H9 (cell line): Measurements from ENCODE around the gene TSHZ1. TPM values are rescaled to one million over a fixed set of nuclear protein-coding genes. Genes with fewer than 3 reads are reported as not detected.
A peak's percentile ranks its signal among the peaks of the same experiment; 100 is the strongest.

Experiments used
- DNase-seq: peaks from one replicate; pipeline ENCODE4 v3.0.0-alpha.2; 2017
- H2AFZ ChIP-seq: one replicate; pipeline ENCODE4 v1.6.1; 2013; ENCODE audit warnings: mild to moderate bottlenecking, low read length, control low read depth, moderate library complexity
- H2AK5ac ChIP-seq: 2 replicates; pipeline ENCODE4 v1.6.1; 2013; ENCODE audit warnings: low read length, control low read depth, mixed read lengths; ENCODE audit not compliant: insufficient read length
- H2BK120ac ChIP-seq: one replicate; pipeline ENCODE4 v1.6.1; 2013; ENCODE audit warnings: low read depth, mild to moderate bottlenecking, low read length, control low read depth, inconsistent platforms; ENCODE audit not compliant: poor library complexity, severe bottlenecking
- H2BK12ac ChIP-seq: 2 replicates; pipeline ENCODE4 v1.6.1; 2013; ENCODE audit warnings: low read length, control low read depth, mixed read lengths, low read depth; ENCODE audit not compliant: insufficient read length
- H2BK15ac ChIP-seq: 2 replicates; pipeline ENCODE4 v1.6.1; 2013; ENCODE audit warnings: low read depth, low read length, control low read depth
- H2BK20ac ChIP-seq: one replicate; pipeline ENCODE4 v1.6.1; 2013; ENCODE audit warnings: low read depth, mild to moderate bottlenecking, low read length, control low read depth, inconsistent platforms; ENCODE audit not compliant: poor library complexity, severe bottlenecking
- H2BK5ac ChIP-seq: 2 replicates; pipeline ENCODE4 v1.6.1; 2013; ENCODE audit warnings: low read length, control low read depth, mixed read lengths; ENCODE audit not compliant: insufficient read length
- H3K14ac ChIP-seq: 2 replicates; pipeline ENCODE4 v1.6.1; 2013; ENCODE audit warnings: low read length, control low read depth; ENCODE audit not compliant: insufficient read depth
- H3K18ac ChIP-seq: 2 replicates; pipeline ENCODE4 v1.6.1; 2013; ENCODE audit warnings: low read depth, mild to moderate bottlenecking, mixed read lengths, low read length, control low read depth; ENCODE audit not compliant: insufficient read length
- H3K23ac ChIP-seq: 2 replicates; pipeline ENCODE4 v1.6.1; 2013; ENCODE audit warnings: low read length, control low read depth, mixed read lengths, low read depth; ENCODE audit not compliant: insufficient read length
- H3K23me2 ChIP-seq: 2 replicates; pipeline ENCODE4 v1.6.1; 2013; ENCODE audit warnings: low read depth, mild to moderate bottlenecking, mixed read lengths, low read length, control low read depth; ENCODE audit not compliant: insufficient read length, poor library complexity, severe bottlenecking
- H3K27ac ChIP-seq: 2 replicates; pipeline ENCODE4 v1.5.1; 2013; ENCODE audit warnings: low read length, control low read depth, mixed read lengths, low read depth; ENCODE audit not compliant: insufficient read length
- H3K27me3 ChIP-seq: 2 replicates; pipeline ENCODE4 v1.6.1; 2013; ENCODE audit warnings: low read length, control low read depth, inconsistent platforms; ENCODE audit not compliant: insufficient read depth
- H3K4ac ChIP-seq: 2 replicates; pipeline ENCODE4 v1.6.1; 2013; ENCODE audit warnings: low read depth, mild to moderate bottlenecking, control low read depth, inconsistent platforms, low read length, moderate library complexity
- H3K4me1 ChIP-seq: 2 replicates; pipeline ENCODE4 v1.6.1; 2013; ENCODE audit warnings: low read length, control low read depth, inconsistent platforms; ENCODE audit not compliant: insufficient read depth
- H3K4me2 ChIP-seq: 2 replicates; pipeline ENCODE4 v1.6.1; 2013; ENCODE audit warnings: low read length, control low read depth, mixed read lengths; ENCODE audit not compliant: insufficient read length, insufficient read depth
- H3K56ac ChIP-seq: 2 replicates; pipeline ENCODE4 v1.6.1; 2013; ENCODE audit warnings: low read depth, mild to moderate bottlenecking, mixed read lengths, low read length, control low read depth; ENCODE audit not compliant: insufficient read length
- H3K79me1 ChIP-seq: 2 replicates; pipeline ENCODE4 v1.6.1; 2013; ENCODE audit warnings: low read depth, mild to moderate bottlenecking, moderate library complexity, low read length, control low read depth, inconsistent platforms; ENCODE audit not compliant: insufficient read depth, poor library complexity, severe bottlenecking
- H3K79me2 ChIP-seq: 2 replicates; pipeline ENCODE4 v1.6.1; 2013; ENCODE audit warnings: low read length, control low read depth, inconsistent platforms; ENCODE audit not compliant: insufficient read depth
- H3K9ac ChIP-seq: 2 replicates; pipeline ENCODE4 v1.6.1; 2013; ENCODE audit warnings: low read length, control low read depth, mixed read lengths; ENCODE audit not compliant: insufficient read length; ENCODE audit errors: extremely low read depth
- H3K9me3 ChIP-seq: one replicate; pipeline ENCODE4 v1.6.1; 2013; ENCODE audit warnings: low read depth, low read length, inconsistent platforms; ENCODE audit not compliant: control insufficient read depth
- H3T11ph ChIP-seq: one replicate; pipeline ENCODE4 v1.6.1; 2013; ENCODE audit warnings: mild to moderate bottlenecking, low read length, control low read depth, inconsistent platforms
- H4K20me1 ChIP-seq: one replicate; pipeline ENCODE4 v1.6.1; 2013; ENCODE audit not compliant: control insufficient read depth, insufficient read length, insufficient read depth
- H4K5ac ChIP-seq: 2 replicates; pipeline ENCODE4 v1.6.1; 2013; ENCODE audit warnings: low read depth, mild to moderate bottlenecking, mixed read lengths, low read length, control low read depth; ENCODE audit not compliant: insufficient read length
- H4K8ac ChIP-seq: replicated peaks from 2 replicates; pipeline ENCODE4 v1.6.1; 2013; ENCODE audit warnings: low read length, control low read depth, mixed read lengths, low read depth; ENCODE audit not compliant: insufficient read length
- H4K91ac ChIP-seq: 2 replicates; pipeline ENCODE4 v1.6.1; 2013; ENCODE audit warnings: low read depth, mild to moderate bottlenecking, moderate library complexity, mixed read lengths, low read length, control low read depth; ENCODE audit not compliant: insufficient read length
- H3K27ac Mint-ChIP-seq, 3 experiments: 2 replicates in 2 of 3; 3 replicates in 1 of 3; pipeline ENCODE4 v1.8.0; 2020 to 2021; ENCODE audit warnings: mixed read lengths in 3 of 3, mild to moderate bottlenecking in 1 of 3, moderate library complexity in 1 of 3
- H3K27me3 Mint-ChIP-seq: 2 replicates; pipeline ENCODE4 v1.8.0; 2021; ENCODE audit warnings: low read depth, mild to moderate bottlenecking, moderate library complexity, mixed read lengths
- H3K36me3 Mint-ChIP-seq, 3 experiments: 2 replicates in 2 of 3; 3 replicates in 1 of 3; pipeline ENCODE4 v1.8.0; 2020 to 2021; ENCODE audit warnings: low read depth in 3 of 3, mixed read lengths in 3 of 3; ENCODE audit not compliant: insufficient read depth in 1 of 3
- H3K4me1 Mint-ChIP-seq, 2 experiments: 2 replicates each; pipeline ENCODE4 v1.8.0; 2020; ENCODE audit warnings: mixed read lengths in 2 of 2
- H3K4me3 Mint-ChIP-seq, 2 experiments: 2 replicates in 1 of 2; 3 replicates in 1 of 2; pipeline ENCODE4 v1.8.0; 2020 to 2021; ENCODE audit warnings: mild to moderate bottlenecking in 2 of 2, mixed read lengths in 2 of 2, moderate library complexity in 1 of 2
- H3K9me3 Mint-ChIP-seq, 2 experiments: 2 replicates in 1 of 2; 3 replicates in 1 of 2; pipeline ENCODE4 v1.8.0; 2020; ENCODE audit warnings: mild to moderate bottlenecking in 2 of 2, mixed read lengths in 2 of 2, moderate library complexity in 1 of 2
- WGBS: extraction: QIAGEN DNeasy Blood & Tissue Kit; methylation state at CpG from one replicate; pipeline ENCODE4 v1.1.7; 2013; ENCODE audit warnings: missing lambda C conversion rate, low lambda C conversion rate, mixed read lengths; ENCODE audit not compliant: insufficient read length; ENCODE audit errors: extremely low coverage; 5-methylcytosine and 5-hydroxymethylcytosine counted together
- total RNA-seq: library from RNA; stranded (reverse); gene quantifications from 2 replicates; pipeline ENCODE4 v1.2.1, GENCODE V29; 2021
- TF ChIP-seq, protein P1 (sequence below): fragments of 200-600 bp; sonication (generic); conservative IDR thresholded peaks from 3 replicates; pipeline ENCODE4 v1.8.0; 2021; ENCODE audit warnings: antibody characterized with exemption, mild to moderate bottlenecking

TSHZ1 gene
- total RNA-seq, 1 experiment from 2014 or later = 0.15 TPM

DNA sequence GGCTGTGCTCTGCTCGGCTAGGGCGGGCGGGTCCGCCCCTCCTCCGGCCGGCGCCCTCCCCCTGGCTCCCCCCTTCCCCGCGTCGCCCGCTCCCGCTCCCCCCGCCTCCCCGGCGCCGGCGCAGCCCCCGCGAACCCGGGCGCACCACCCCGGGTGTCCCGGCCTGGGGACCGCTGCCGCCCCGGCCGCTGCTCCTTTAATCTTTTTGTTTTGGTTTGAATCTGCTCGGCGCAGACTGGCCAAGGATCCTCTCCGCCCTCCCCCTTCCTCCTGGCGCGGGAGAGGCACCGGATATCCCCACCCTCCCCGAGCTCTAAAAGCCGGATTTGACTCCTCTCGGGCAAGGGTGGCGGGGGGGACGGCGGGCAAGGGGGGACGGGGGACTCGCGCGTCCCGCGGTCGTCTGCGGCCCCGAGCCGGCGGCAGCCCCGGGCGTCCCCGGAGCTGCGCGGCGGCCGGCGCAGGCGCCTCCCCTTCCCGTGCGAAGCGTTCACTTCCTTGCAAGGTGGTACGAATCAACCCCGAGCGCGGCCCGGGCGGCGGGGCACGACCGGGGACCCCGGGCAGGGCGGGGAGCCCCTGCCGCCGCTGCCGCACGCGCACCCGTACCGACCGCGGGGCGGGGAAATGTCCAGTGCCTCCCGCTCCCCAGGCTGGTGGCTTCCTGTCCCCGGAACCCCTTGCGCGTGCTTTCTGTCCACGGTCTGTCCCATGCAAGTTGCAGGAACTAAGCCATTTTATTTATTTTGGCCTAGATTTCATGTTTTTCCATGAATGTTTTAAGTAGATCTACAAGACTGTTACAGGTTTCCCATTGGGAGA lies 1.3 kb upstream of the TSHZ1 start, which contains the start of gene PTGR3:
TSS of gene PTGR3 (minus strand) at position 11 of the 822 bp plus-strand sequence. CDS start 81 bp downstream, outside the sequence.
- WGBS = no CpG with 5 or more reads among the region's 88 CpGs
- Mint-ChIP-seq H3K36me3 (peaks cover 0 to 2% (median 0%) of the 10 kb centered on the region in 3 experiments; a peak in 2 of 7 replicates), H3K4me3 (peak within 1 kb of the TSS; percentile 77 to 95), H3K27ac (no peak within 1 kb of the TSS), H3K9me3 (peaks cover 0 to 7% of the 10 kb centered on the region in 2 experiments; a peak in 1 of 5 replicates), H3K4me1 (peaks cover 49 to 57% of the 10 kb centered on the region in 2 experiments), H3K27me3 (peaks cover 82% of the 10 kb centered on the region)
- Histone ChIP-seq H3K4me1 (no peaks in the 10 kb centered on the region; the same call in 1 of the 2 replicates), H3K23me2 (peaks cover 29% of the 10 kb centered on the region), H3K27me3 (peaks cover 60% of the 10 kb centered on the region), H3K14ac (peak within 1 kb of the TSS; percentile 52; the same call in 1 of the 2 replicates), H2BK15ac (no peak within 1 kb of the TSS), H4K20me1 (no peaks in the 10 kb centered on the region), H4K91ac (no peak within 1 kb of the TSS), H3K18ac (no peak within 1 kb of the TSS), H2BK20ac (no peak within 1 kb of the TSS), H2AK5ac (no peak within 1 kb of the TSS), H4K8ac (no peak within 1 kb of the TSS), H3K4me2 (peak within 1 kb of the TSS; percentile 97), H2BK5ac (no peak within 1 kb of the TSS), H3K79me1 (no peaks in the 10 kb centered on the region), H2AFZ (no peak within 1 kb of the TSS), H3K23ac (no peak within 1 kb of the TSS), H3K9ac (peak within 1 kb of the TSS; percentile 47), H3K79me2 (no peaks in the 10 kb centered on the region), H3K4ac (no peak within 1 kb of the TSS), H4K5ac (no peak within 1 kb of the TSS), H3K56ac (no peak within 1 kb of the TSS), H3T11ph (no peak within 1 kb of the TSS), H3K27ac (no peak within 1 kb of the TSS), H2BK120ac (no peak within 1 kb of the TSS), H3K9me3 (no peaks in the 10 kb centered on the region), H2BK12ac (no peak within 1 kb of the TSS)
- peak; percentile 84 for DNase-seq
- TF ChIP-seq, protein P1, sequence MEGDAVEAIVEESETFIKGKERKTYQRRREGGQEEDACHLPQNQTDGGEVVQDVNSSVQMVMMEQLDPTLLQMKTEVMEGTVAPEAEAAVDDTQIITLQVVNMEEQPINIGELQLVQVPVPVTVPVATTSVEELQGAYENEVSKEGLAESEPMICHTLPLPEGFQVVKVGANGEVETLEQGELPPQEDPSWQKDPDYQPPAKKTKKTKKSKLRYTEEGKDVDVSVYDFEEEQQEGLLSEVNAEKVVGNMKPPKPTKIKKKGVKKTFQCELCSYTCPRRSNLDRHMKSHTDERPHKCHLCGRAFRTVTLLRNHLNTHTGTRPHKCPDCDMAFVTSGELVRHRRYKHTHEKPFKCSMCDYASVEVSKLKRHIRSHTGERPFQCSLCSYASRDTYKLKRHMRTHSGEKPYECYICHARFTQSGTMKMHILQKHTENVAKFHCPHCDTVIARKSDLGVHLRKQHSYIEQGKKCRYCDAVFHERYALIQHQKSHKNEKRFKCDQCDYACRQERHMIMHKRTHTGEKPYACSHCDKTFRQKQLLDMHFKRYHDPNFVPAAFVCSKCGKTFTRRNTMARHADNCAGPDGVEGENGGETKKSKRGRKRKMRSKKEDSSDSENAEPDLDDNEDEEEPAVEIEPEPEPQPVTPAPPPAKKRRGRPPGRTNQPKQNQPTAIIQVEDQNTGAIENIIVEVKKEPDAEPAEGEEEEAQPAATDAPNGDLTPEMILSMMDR = no peak
